Neural progenitor cell (in vitro differentiated cells): Measurements from ENCODE around the gene ZNF280A.

Source experiments
- CTCF ChIP-seq: fragments of 200-600 bp; sonication (generic); IDR thresholded peaks from 2 replicates; pipeline ENCODE4 v1.5.1; 2017; ENCODE audit warnings: antibody characterized with exemption, mild to moderate bottlenecking
- EZH2 ChIP-seq: fragments of 200-600 bp; sonication (generic); IDR thresholded peaks from 2 replicates; pipeline ENCODE4 v1.6.1; 2017; ENCODE audit warnings: antibody characterized with exemption, mild to moderate bottlenecking, moderate library complexity

DNA sequence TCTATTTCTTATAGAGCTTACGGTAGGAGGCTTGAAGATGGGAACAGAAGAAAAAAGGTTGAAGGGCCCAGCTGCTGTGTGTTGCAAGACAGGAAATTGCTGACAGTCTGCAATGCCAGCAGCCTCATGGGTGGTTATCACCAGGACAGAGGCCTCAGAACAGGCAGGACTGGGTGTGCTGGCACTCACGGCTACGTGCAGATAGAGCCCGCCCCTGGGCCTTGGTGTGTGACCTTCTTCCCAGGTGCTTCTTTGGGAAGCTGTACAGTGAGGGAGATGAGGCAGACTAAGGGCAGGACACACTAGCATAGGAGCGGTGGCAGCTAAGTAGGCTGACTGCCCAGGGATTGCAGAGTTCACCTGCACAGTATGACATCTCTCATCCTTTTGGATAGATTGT, 26.4 kb upstream of the ZNF280A start:
- TF ChIP-seq CTCF, result no peak
- TF ChIP-seq EZH2, result no peak
